Spleen (tissue), 11 donors: Measurements from ENCODE around the gene IGSF9B. TPM values are rescaled to one million over a fixed set of nuclear protein-coding genes. Genes with fewer than 3 reads are reported as not detected.

Source experiments
- DNase-seq: peaks from one replicate; pipeline ENCODE4 v3.0.0-alpha.2; 2020
- H3K27ac ChIP-seq, 8 donors: fragments of 200-600 bp; sonication (generic) in 7 of 8; 1 replicate in 4 of 8; 2 replicates in 4 of 8; pipeline versions ENCODE4 v1.5.0 to v1.8.0; 2016 to 2021; ENCODE audit warnings: inconsistent platforms in 4 of 8, mild to moderate bottlenecking in 4 of 8, moderate library complexity in 1 of 8
- H3K27me3 ChIP-seq, 7 donors: fragments of 200-600 bp; sonication (generic) in 6 of 7; replicated peaks in 1 of 7; 1 replicate in 4 of 7; 2 replicates in 3 of 7; pipeline versions ENCODE4 v1.5.0 to v1.8.0; 2016 to 2021; ENCODE audit warnings: inconsistent platforms in 3 of 7, mild to moderate bottlenecking in 1 of 7
- H3K36me3 ChIP-seq, 6 donors: fragments of 200-600 bp; sonication (generic) in 5 of 6; 1 replicate in 4 of 6; 2 replicates in 2 of 6; pipeline versions ENCODE4 v1.5.0 to v1.8.0; 2016 to 2021; ENCODE audit warnings: inconsistent platforms in 2 of 6
- H3K4me1 ChIP-seq, 6 donors: fragments of 200-600 bp; sonication (generic) in 5 of 6; 1 replicate in 3 of 6; 2 replicates in 3 of 6; pipeline versions ENCODE4 v1.5.0 to v1.8.0; 2016 to 2021; ENCODE audit warnings: inconsistent platforms in 3 of 6
- H3K4me3 ChIP-seq, 8 donors: fragments of 200-600 bp; sonication (generic) in 7 of 8; 1 replicate in 4 of 8; 2 replicates in 4 of 8; pipeline versions ENCODE4 v1.5.0 to v1.8.0; 2016 to 2021; ENCODE audit warnings: inconsistent platforms in 4 of 8, mild to moderate bottlenecking in 4 of 8, moderate library complexity in 2 of 8
- H3K9me3 ChIP-seq, 8 donors: fragments of 200-600 bp; sonication (generic) in 7 of 8; 1 replicate in 4 of 8; 2 replicates in 4 of 8; pipeline versions ENCODE4 v1.5.0 to v1.8.0; 2016 to 2021; ENCODE audit warnings: inconsistent platforms in 4 of 8
- CTCF ChIP-seq, 11 experiments: fragments of 200-600 bp in 7 of 11; fragments of 450-650 bp in 4 of 11; sonication (generic) in 4 of 11; IDR thresholded peaks in 8 of 11; conservative IDR thresholded peaks in 3 of 11; 1 replicate in 7 of 11; 2 replicates in 4 of 11; pipeline versions ENCODE4 v1.4.0 to v1.8.0; 2016 to 2021; ENCODE audit warnings: antibody characterized with exemption in 11 of 11, inconsistent platforms in 4 of 11, mild to moderate bottlenecking in 1 of 11
- POLR2A ChIP-seq, 3 donors: fragments of 450-650 bp; IDR thresholded peaks; one replicate each; pipeline ENCODE4 v1.5.1; 2017; ENCODE audit warnings: antibody characterized with exemption in 3 of 3, mild to moderate bottlenecking in 1 of 3
- POLR2AphosphoS5 ChIP-seq, 3 donors: sonication (generic); formaldehyde crosslinking; IDR thresholded peaks; one replicate each; pipeline ENCODE4 v1.5.1; 2017; ENCODE audit warnings: antibody characterized with exemption in 3 of 3
- WGBS, 5 donors: extraction: QIAGEN DNeasy Blood & Tissue Kit in 3 of 5; methylation state at CpG; one replicate each; pipeline versions ENCODE4 v1.1.5 to v1.1.7; 2013 to 2018; 5-methylcytosine and 5-hydroxymethylcytosine counted together
- intact Hi-C: fragments of 100-400 bp; cut with DNase I; formaldehyde crosslinking; loops from one replicate; pipeline ENCODE4 v1.15.0; 2023; ENCODE audit warnings: low total_unique reads
- polyA plus RNA-seq, 3 donors: library from polyadenylated mRNA; stranded (reverse); fragments of 200-250 nt; gene quantifications; one replicate each; pipeline ENCODE4 v1.2.1, GENCODE V29; 2013
- total RNA-seq, 7 donors: library from RNA; depleted of rRNA in 3 of 7; stranded (reverse); fragments of >200 nt in 3 of 7; fragmentation: NEBNext Ultra II Directional in 4 of 7; extraction: Animal tissue kit (Norgen Biotek cat#: 25700) in 4 of 7; gene quantifications; one replicate each; pipeline versions ENCODE4 v1.1.0 to v1.2.1, GENCODE V29; 2016 to 2021
- donor health status: healthy with polysubstance abuse.
- donor health status: DM: no; HTN: no; CAD: no; lungs with moderate emphysema.
- donor health status: DM: no; HTN: no; CAD: no.
- donor health status: Bipolar disorder and iron deficiency.
- donor health status: healthy.
- donor health status: DM: no; HTN: no; CAD: no.
- donor health status: DM: yes; HTN: yes; CAD: no.

The IGSF9B gene
- total and polyA plus RNA-seq, 10 donors = 0.50 to 11.2 (median 3.9) TPM

DNA sequence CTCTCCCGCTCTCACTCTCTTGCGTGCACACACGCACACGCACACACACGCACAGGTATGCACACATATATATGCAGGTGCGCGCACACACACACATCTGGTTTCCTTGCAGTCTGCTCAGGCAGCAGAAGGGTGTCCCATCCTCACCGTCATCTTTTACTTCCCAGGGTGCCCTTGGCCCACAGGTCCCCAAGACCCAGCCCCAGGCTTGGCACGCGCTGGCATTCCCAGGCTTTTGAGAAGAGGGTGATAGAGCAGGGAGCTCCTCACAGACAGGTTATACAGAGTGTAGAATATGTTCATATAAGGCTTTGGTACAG, 59.5 kb downstream of the IGSF9B start:
- 92 to 97% (median 97%) methylated on average over 10 of the region's 10 CpGs for WGBS, 5 donors
- no peak for TF ChIP-seq CTCF (IDR thresholded peaks at IDR 0.05 in 8 of 11, conservative IDR thresholded peaks at IDR 0.05 in 3 of 11)
- TF ChIP-seq POLR2AphosphoS5 (IDR thresholded peaks at IDR 0.05) = no peak
- no peak for TF ChIP-seq POLR2A (IDR thresholded peaks at IDR 0.05)
- Histone ChIP-seq H3K36me3 (no peaks in the 10 kb centered on the region), H3K4me1 (peaks cover 0 to 11% (median 0%) of the 10 kb centered on the region in 6 donors), H3K27me3 (no peaks in the 10 kb centered on the region), H3K27ac (no peak overlapping the region), H3K4me3 (no peak overlapping the region), H3K9me3 (no peaks in the 10 kb centered on the region)
- no peak for DNase-seq
- intact Hi-C loops = no loop called here

- 86 to 92% (median 89%) methylated on average over 10 of the region's 10 CpGs for WGBS, 5 donors
- no peak overlapping the region for H3K27ac ChIP-seq
- H3K4me1 ChIP-seq = peaks cover 0 to 11% (median 0%) of the 10 kb centered on the region in 6 donors
- no peak for DNase-seq
- no peaks in the 10 kb centered on the region for H3K36me3 ChIP-seq
- intact Hi-C loops = no loop called here
- H3K4me3 ChIP-seq = no peak overlapping the region
- no peaks in the 10 kb centered on the region for H3K9me3 ChIP-seq
- TF ChIP-seq CTCF (IDR thresholded peaks at IDR 0.05 in 8 of 11, conservative IDR thresholded peaks at IDR 0.05 in 3 of 11) (no peak), POLR2AphosphoS5 (IDR thresholded peaks at IDR 0.05) (no peak), POLR2A (IDR thresholded peaks at IDR 0.05) (no peak)
- peaks cover 0 to 3% (median 0%) of the 10 kb centered on the region in 7 donors for H3K27me3 ChIP-seq
These were observed 60.0 kb downstream of the IGSF9B start for GRCh38 chr11:133896642-133897330.

DNA sequence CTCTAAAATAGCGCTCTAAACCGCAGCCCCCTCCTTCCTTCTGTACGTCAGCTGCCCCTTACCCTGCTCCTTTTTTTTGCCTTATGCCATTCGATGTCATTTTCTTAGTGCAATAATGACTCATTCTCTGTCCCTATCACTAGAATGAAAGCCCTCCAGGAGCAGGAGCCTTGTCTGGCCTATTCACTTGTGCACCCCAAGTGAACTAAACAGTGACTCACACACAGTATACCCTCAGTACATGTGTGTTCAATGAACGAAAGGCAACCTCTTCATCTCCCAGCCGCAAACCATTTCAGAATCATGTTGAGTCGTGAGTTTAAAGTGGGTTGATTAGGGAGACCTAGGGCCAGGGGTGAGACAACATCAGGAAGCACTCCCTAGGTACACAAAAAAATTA, 60.7 kb downstream of the IGSF9B start:
- Histone ChIP-seq H3K4me3 (no peak overlapping the region), H3K27me3 (peaks cover 0 to 7% (median 0%) of the 10 kb centered on the region in 7 donors), H3K27ac (no peak overlapping the region), H3K4me1 (peaks cover 0 to 11% (median 0%) of the 10 kb centered on the region in 6 donors), H3K36me3 (no peaks in the 10 kb centered on the region), H3K9me3 (no peaks in the 10 kb centered on the region)
- intact Hi-C loops = no loop called here
- TF ChIP-seq POLR2AphosphoS5 (IDR thresholded peaks at IDR 0.05) (no peak), POLR2A (IDR thresholded peaks at IDR 0.05) (no peak), CTCF (IDR thresholded peaks at IDR 0.05 in 8 of 11, conservative IDR thresholded peaks at IDR 0.05 in 3 of 11) (no peak)
- no peak for DNase-seq
- 73 to 86% (median 74%) methylated on average over 7 of the region's 7 CpGs for WGBS, 5 donors

- H3K27me3 ChIP-seq = peaks cover 0 to 7% (median 0%) of the 10 kb centered on the region in 7 donors
- no peak overlapping the region for H3K27ac ChIP-seq
- H3K4me1 ChIP-seq = peaks cover 0 to 11% (median 0%) of the 10 kb centered on the region in 6 donors
- intact Hi-C loops = no loop called here
- TF ChIP-seq CTCF (IDR thresholded peaks at IDR 0.05 in 8 of 11, conservative IDR thresholded peaks at IDR 0.05 in 3 of 11) = no peak
- TF ChIP-seq POLR2AphosphoS5 (IDR thresholded peaks at IDR 0.05) = no peak
- no peak for TF ChIP-seq POLR2A (IDR thresholded peaks at IDR 0.05)
- no peaks in the 10 kb centered on the region for H3K36me3 ChIP-seq
- no peak for DNase-seq
- WGBS, 5 donors = 45 to 73% (median 58%) methylated on average over 8 of the region's 8 CpGs
- no peak overlapping the region for H3K4me3 ChIP-seq
- H3K9me3 ChIP-seq = no peaks in the 10 kb centered on the region
These were observed 61.2 kb downstream of the IGSF9B start for GRCh38 chr11:133895551-133895950.
